A673 (cell line): ENCODE measurements around the gene CRYGN. TPM values are rescaled to one million over a fixed set of nuclear protein-coding genes. Genes with fewer than 3 reads are reported as not detected.

Experiments
- BruUV-seq: library from RNA; stranded (reverse); fragments of 400-500 nt; replicated peaks from 2 replicates; lab custom pipeline; 2021; lab: Mats Ljungman, UMichigan
- CTCF ChIA-PET: fragments of 300-600 bp; sonication (Branson Sonifier 250); formaldehyde crosslinking; loops from one replicate; lab custom pipeline; 2022; ENCODE audit warnings: antibody characterized with exemption; lab: Charles Lee
- POLR2A ChIA-PET: fragments of 300-600 bp; sonication (Branson Sonifier 250); formaldehyde crosslinking; loops from one replicate; lab custom pipeline; 2022; ENCODE audit warnings: antibody characterized with exemption; ENCODE audit not compliant: low non-redundant PET; lab: Charles Lee
- DNase-seq: peaks from one replicate; pipeline ENCODE4 v3.0.0-alpha.2; 2015; ENCODE audit warnings: low spot score
- H3K27ac ChIP-seq: fragments of 200-600 bp; sonication (generic); 2 replicates; pipeline ENCODE4 v1.5.1; 2016; ENCODE audit warnings: mixed run types, low read depth, mild to moderate bottlenecking, mixed read lengths, antibody characterized with exemption, low read length; ENCODE audit not compliant: poor library complexity, severe bottlenecking
- H3K27me3 ChIP-seq: fragments of 200-600 bp; sonication (generic); replicated peaks from 2 replicates; pipeline ENCODE4 v1.6.1; 2017; ENCODE audit warnings: mixed run types, low read depth, mild to moderate bottlenecking, mixed read lengths, antibody characterized with exemption, low read length; ENCODE audit not compliant: insufficient read depth, poor library complexity
- H3K36me3 ChIP-seq: fragments of 200-600 bp; sonication (generic); 2 replicates; pipeline ENCODE4 v1.6.1; 2016; ENCODE audit warnings: mixed run types, mild to moderate bottlenecking, mixed read lengths, antibody characterized with exemption, low read length; ENCODE audit not compliant: insufficient read depth, poor library complexity, severe bottlenecking
- H3K4me1 ChIP-seq: fragments of 200-600 bp; sonication (generic); 2 replicates; pipeline ENCODE4 v1.6.1; 2017; ENCODE audit warnings: mixed run types, mild to moderate bottlenecking, mixed read lengths, antibody characterized with exemption, low read length; ENCODE audit not compliant: insufficient read depth, poor library complexity, severe bottlenecking
- H3K4me3 ChIP-seq: fragments of 200-600 bp; sonication (generic); 2 replicates; pipeline ENCODE4 v1.5.1; 2016; ENCODE audit warnings: low read depth, mixed run types, mild to moderate bottlenecking, mixed read lengths, low read length; ENCODE audit not compliant: poor library complexity, severe bottlenecking
- H3K9me3 ChIP-seq: fragments of 200-600 bp; sonication (generic); 2 replicates; pipeline ENCODE4 v1.6.1; 2016; ENCODE audit warnings: mixed run types, low read depth, mild to moderate bottlenecking, mixed read lengths, antibody characterized with exemption, low read length; ENCODE audit not compliant: poor library complexity, severe bottlenecking
- CTCF ChIP-seq: fragments of 300-800, 200-600 bp; sonication (generic); conservative IDR thresholded peaks from 2 replicates; pipeline ENCODE4 v1.5.1; 2017; ENCODE audit warnings: low read depth, mild to moderate bottlenecking, antibody characterized with exemption, low read length, moderate library complexity, mixed read lengths
- EZH2 ChIP-seq: fragments of 200-600 bp; sonication (generic); IDR thresholded peaks from 2 replicates; pipeline ENCODE4 v1.6.1; 2017; ENCODE audit warnings: borderline replicate concordance, low read depth, mild to moderate bottlenecking, mixed read lengths, antibody characterized with exemption, low read length; ENCODE audit not compliant: poor library complexity, severe bottlenecking
- intact Hi-C: fragments of 100-400 bp; cut with micrococcal nuclease; formaldehyde crosslinking; loops from one replicate; pipeline ENCODE4 v1.10.0; 2022; ENCODE audit not compliant: unreplicated experiment
- total RNA-seq: library from RNA; stranded (reverse); gene quantifications from 2 replicates; pipeline ENCODE4 v1.2.3, GENCODE V29; 2021

CRYGN gene
- total RNA-seq, 1 experiment from 2014 or later: 0.13 TPM

GRCh38 chr7:151406051-151406875 lies 33.7 kb downstream of the CRYGN start:
- DNase-seq: no peak
- POLR2A ChIA-PET: no interaction called here
- no TSS peak for BruUV-seq
- H3K27me3 ChIP-seq: peaks cover 29% of the 10 kb centered on the region
- TF ChIP-seq CTCF (no peak), EZH2 (no peak)
- no peaks in the 10 kb centered on the region for H3K36me3 ChIP-seq
- intact Hi-C loops: no loop called here
- CTCF ChIA-PET: no interaction called here
- no peak overlapping the region for H3K27ac ChIP-seq
- no peak overlapping the region for H3K4me3 ChIP-seq
- H3K4me1 ChIP-seq: peaks cover 11% of the 10 kb centered on the region
- no peaks in the 10 kb centered on the region for H3K9me3 ChIP-seq

GRCh38 chr7:151405588-151405987 lies 34.4 kb downstream of the CRYGN start:
- Histone ChIP-seq H3K4me3 (no peak overlapping the region), H3K9me3 (no peaks in the 10 kb centered on the region), H3K27me3 (peaks cover 22% of the 10 kb centered on the region), H3K36me3 (no peaks in the 10 kb centered on the region), H3K27ac (no peak overlapping the region), H3K4me1 (peaks cover 11% of the 10 kb centered on the region)
- no TSS peak for BruUV-seq
- no peak for TF ChIP-seq EZH2
- TF ChIP-seq CTCF: no peak
- intact Hi-C loops: no loop called here
- CTCF ChIA-PET: no interaction called here
- DNase-seq: no peak
- POLR2A ChIA-PET: no interaction called here

DNA sequence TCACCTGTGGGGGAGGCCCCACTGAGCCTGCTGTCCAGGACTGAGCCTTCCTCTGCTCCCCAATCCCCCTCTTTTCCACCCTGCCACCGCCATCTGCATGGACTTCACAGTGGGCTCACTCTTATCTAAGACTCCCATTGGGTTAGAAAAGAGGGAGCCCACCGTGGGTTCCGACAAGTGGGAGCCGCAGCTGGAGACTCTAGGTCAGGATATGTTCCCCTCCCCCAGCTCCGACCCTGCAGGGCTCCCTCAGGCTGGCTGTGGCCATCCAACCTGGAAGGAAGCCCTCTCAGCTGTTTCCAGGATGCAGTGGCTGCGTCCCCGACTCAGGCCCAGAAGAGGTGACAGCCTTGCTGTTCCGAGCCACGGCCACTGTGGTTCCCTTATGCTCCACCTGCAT lies 34.9 kb downstream of the CRYGN start:
- intact Hi-C loops: no loop called here
- ChIA-PET POLR2A (no interaction called here), CTCF (no interaction called here)
- no TSS peak for BruUV-seq
- peaks cover 5% of the 10 kb centered on the region for H3K4me1 ChIP-seq
- H3K27ac ChIP-seq: no peak overlapping the region
- no peaks in the 10 kb centered on the region for H3K9me3 ChIP-seq
- no peak for DNase-seq
- no peak for TF ChIP-seq CTCF
- no peak for TF ChIP-seq EZH2
- no peaks in the 10 kb centered on the region for H3K36me3 ChIP-seq
- no peak overlapping the region for H3K4me3 ChIP-seq
- H3K27me3 ChIP-seq: peaks cover 17% of the 10 kb centered on the region
